Activated T-helper 17 cell treated with anti-CD3 and anti-CD28 coated beads, Interleukin-2, amount 50 U/mL, for 72 hours (primary cell): ENCODE measurements around the gene INPP5D. TPM values are rescaled to one million over a fixed set of nuclear protein-coding genes. Genes with fewer than 3 reads are reported as not detected.
"Not testable (repeated sequence)": the region's sequence is repeated elsewhere in the genome, so short reads cannot be mapped to it uniquely, and the experiment has no call there.

Experiments used
- ATAC-seq: fragments of 150-1000 bp; cut with Tn5 transposase; replicated peaks from 2 replicates; pipeline ENCODE4 v1.10.0; 2021; ENCODE audit warnings: mild to moderate bottlenecking, moderate library complexity
- H3K27ac Mint-ChIP-seq: one replicate; pipeline ENCODE4 v1.8.0; 2022; ENCODE audit warnings: mixed read lengths
- H3K27me3 Mint-ChIP-seq: one replicate; pipeline ENCODE4 v1.8.0; 2022; ENCODE audit warnings: mixed read lengths
- H3K36me3 Mint-ChIP-seq: one replicate; pipeline ENCODE4 v1.8.0; 2022; ENCODE audit warnings: low read depth, mild to moderate bottlenecking, mixed read lengths
- H3K4me1 Mint-ChIP-seq: one replicate; pipeline ENCODE4 v1.8.0; 2022; ENCODE audit warnings: mixed read lengths
- H3K4me3 Mint-ChIP-seq: one replicate; pipeline ENCODE4 v1.8.0; 2022; ENCODE audit warnings: mild to moderate bottlenecking, mixed read lengths
- H3K9me3 Mint-ChIP-seq: one replicate; pipeline ENCODE4 v1.8.0; 2022; ENCODE audit warnings: mixed read lengths
- total RNA-seq, 2 donors: library from RNA; stranded (reverse); gene quantifications; one replicate each; pipeline ENCODE4 v1.2.3, GENCODE V29; 2022

INPP5D gene
- total RNA-seq, 2 donors from 2014 or later, result 81.6 to 89.8 TPM

- Mint-ChIP-seq H3K36me3 (peaks cover 30% of the 10 kb centered on the region), H3K4me1 (peaks cover 33% of the 10 kb centered on the region)
Measured at GRCh38 chr2:233115741-233116140, 55.6 kb downstream of the INPP5D start.

GRCh38 chr2:233116946-233117345 is 56.8 kb downstream of the INPP5D start:
- Mint-ChIP-seq H3K36me3 (peaks cover 34% of the 10 kb centered on the region), H3K27ac (no peak overlapping the region), H3K9me3 (no peaks in the 10 kb centered on the region), H3K4me3 (no peak overlapping the region), H3K4me1 (peaks cover 33% of the 10 kb centered on the region), H3K27me3 (no peaks in the 10 kb centered on the region)
- ATAC-seq, result no peak

More at GRCh38 chr2:233115741-233116140, 55.6 kb downstream of the INPP5D start:
- peak overlapping the region; percentile 63 for H3K27ac Mint-ChIP-seq
- ATAC-seq, result no peak
- H3K9me3 Mint-ChIP-seq, result no peaks in the 10 kb centered on the region
- no peak overlapping the region for H3K4me3 Mint-ChIP-seq
- no peaks in the 10 kb centered on the region for H3K27me3 Mint-ChIP-seq

- Mint-ChIP-seq H3K9me3 (no peaks in the 10 kb centered on the region), H3K27me3 (no peaks in the 10 kb centered on the region), H3K4me3 (no peak overlapping the region), H3K4me1 (peaks cover 33% of the 10 kb centered on the region), H3K27ac (no peak overlapping the region), H3K36me3 (peaks cover 38% of the 10 kb centered on the region)
- no peak for ATAC-seq
Measured at GRCh38 chr2:233117351-233117750, 57.2 kb downstream of the INPP5D start.

GRCh38 chr2:233117811-233118647 is 57.9 kb downstream of the INPP5D start:
- H3K27ac Mint-ChIP-seq, result peak overlapping the region; percentile 73
- H3K4me3 Mint-ChIP-seq, result no peak overlapping the region
- H3K27me3 Mint-ChIP-seq, result no peaks in the 10 kb centered on the region
- H3K36me3 Mint-ChIP-seq, result peaks cover 45% of the 10 kb centered on the region
- H3K9me3 Mint-ChIP-seq, result no peaks in the 10 kb centered on the region
- no peak for ATAC-seq
- peaks cover 30% of the 10 kb centered on the region for H3K4me1 Mint-ChIP-seq

- Mint-ChIP-seq H3K27ac (peak overlapping the region; percentile 73), H3K9me3 (no peaks in the 10 kb centered on the region), H3K27me3 (no peaks in the 10 kb centered on the region), H3K4me1 (peaks cover 24% of the 10 kb centered on the region), H3K4me3 (no peak overlapping the region), H3K36me3 (peaks cover 51% of the 10 kb centered on the region)
- ATAC-seq, result no peak
Measured at GRCh38 chr2:233118648-233119000, 58.5 kb downstream of the INPP5D start.

GRCh38 chr2:233119123-233119522 is 59.0 kb downstream of the INPP5D start:
- H3K9me3 Mint-ChIP-seq, result no peaks in the 10 kb centered on the region
- peaks cover 51% of the 10 kb centered on the region for H3K36me3 Mint-ChIP-seq
- no peak overlapping the region for H3K4me3 Mint-ChIP-seq
- no peaks in the 10 kb centered on the region for H3K27me3 Mint-ChIP-seq
- no peak for ATAC-seq
- peak overlapping the region; percentile 73 for H3K27ac Mint-ChIP-seq
- peaks cover 24% of the 10 kb centered on the region for H3K4me1 Mint-ChIP-seq

GRCh38 chr2:233119806-233120205 is 59.7 kb downstream of the INPP5D start:
- no peak for ATAC-seq
- Mint-ChIP-seq H3K27me3 (no peaks in the 10 kb centered on the region), H3K4me1 (peaks cover 24% of the 10 kb centered on the region), H3K4me3 (no peak overlapping the region), H3K36me3 (peaks cover 48% of the 10 kb centered on the region), H3K27ac (peak overlapping the region; percentile 73), H3K9me3 (no peaks in the 10 kb centered on the region)

- H3K4me1 Mint-ChIP-seq, result peaks cover 20% of the 10 kb centered on the region
- no peak for ATAC-seq
- H3K27ac Mint-ChIP-seq, result no peak overlapping the region
- H3K4me3 Mint-ChIP-seq, result no peak overlapping the region
- no peaks in the 10 kb centered on the region for H3K27me3 Mint-ChIP-seq
- no peaks in the 10 kb centered on the region for H3K9me3 Mint-ChIP-seq
- peaks cover 51% of the 10 kb centered on the region for H3K36me3 Mint-ChIP-seq
Measured at GRCh38 chr2:233120459-233120858, 60.3 kb downstream of the INPP5D start.

- Mint-ChIP-seq H3K4me1 (peaks cover 14% of the 10 kb centered on the region), H3K4me3 (no peak overlapping the region), H3K9me3 (no peaks in the 10 kb centered on the region), H3K27ac (no peak overlapping the region), H3K27me3 (no peaks in the 10 kb centered on the region), H3K36me3 (peaks cover 65% of the 10 kb centered on the region)
- ATAC-seq, result no peak
Measured at GRCh38 chr2:233121856-233122255, 61.7 kb downstream of the INPP5D start.

GRCh38 chr2:233122541-233122940 is 62.4 kb downstream of the INPP5D start:
- no peak overlapping the region for H3K27ac Mint-ChIP-seq
- no peak for ATAC-seq
- no peak overlapping the region for H3K4me3 Mint-ChIP-seq
- H3K4me1 Mint-ChIP-seq, result peaks cover 14% of the 10 kb centered on the region
- H3K27me3 Mint-ChIP-seq, result no peaks in the 10 kb centered on the region
- no peaks in the 10 kb centered on the region for H3K9me3 Mint-ChIP-seq
- H3K36me3 Mint-ChIP-seq, result peaks cover 67% of the 10 kb centered on the region

GRCh38 chr2:233123576-233123975 is 63.4 kb downstream of the INPP5D start:
- not testable (repeated sequence) for H3K9me3 Mint-ChIP-seq, H3K27ac Mint-ChIP-seq, H3K4me3 Mint-ChIP-seq, H3K27me3 Mint-ChIP-seq, ATAC-seq, H3K4me1 Mint-ChIP-seq
- H3K36me3 Mint-ChIP-seq, result peaks cover 71% of the 10 kb centered on the region

- Mint-ChIP-seq H3K36me3 (peaks cover 72% of the 10 kb centered on the region), H3K27me3 (no peaks in the 10 kb centered on the region), H3K27ac (no peak overlapping the region), H3K9me3 (no peaks in the 10 kb centered on the region), H3K4me1 (no peaks in the 10 kb centered on the region), H3K4me3 (no peak overlapping the region)
- no peak for ATAC-seq
Measured at GRCh38 chr2:233124421-233125080, 64.4 kb downstream of the INPP5D start.

GRCh38 chr2:233125455-233126065 is 65.4 kb downstream of the INPP5D start:
- peaks cover 5% of the 10 kb centered on the region for H3K4me1 Mint-ChIP-seq
- H3K27ac Mint-ChIP-seq, result no peak overlapping the region
- no peak for ATAC-seq
- H3K9me3 Mint-ChIP-seq, result no peaks in the 10 kb centered on the region
- H3K4me3 Mint-ChIP-seq, result no peak overlapping the region
- H3K36me3 Mint-ChIP-seq, result peaks cover 77% of the 10 kb centered on the region
- H3K27me3 Mint-ChIP-seq, result no peaks in the 10 kb centered on the region

- Mint-ChIP-seq H3K36me3 (peaks cover 91% of the 10 kb centered on the region), H3K9me3 (peaks cover 3% of the 10 kb centered on the region), H3K27ac (peak overlapping the region; percentile 76)
Measured at GRCh38 chr2:233129351-233129978, 69.3 kb downstream of the INPP5D start.

More at GRCh38 chr2:233129351-233129978, 69.3 kb downstream of the INPP5D start:
- Mint-ChIP-seq H3K4me3 (no peak overlapping the region), H3K4me1 (peaks cover 5% of the 10 kb centered on the region), H3K27me3 (no peaks in the 10 kb centered on the region)
- no peak for ATAC-seq
